Endothelial cell of umbilical vein (primary cell): ENCODE measurements around the gene RRP15.

ENCODE experiments used
- CTCF ChIP-seq, 2 donors: IDR thresholded peaks; 1 replicate in 1 of 2; 2 replicates in 1 of 2; pipeline ENCODE4 v1.5.1; 2011; ENCODE audit warnings: low read length in 2 of 2, mild to moderate bottlenecking in 2 of 2, moderate library complexity in 2 of 2, control low read depth in 1 of 2, inconsistent platforms in 1 of 2, low read depth in 1 of 2; ENCODE audit not compliant: insufficient read depth in 1 of 2; ENCODE audit errors: extremely low read depth in 1 of 2
- EZH2 ChIP-seq: IDR thresholded peaks from 2 replicates; pipeline ENCODE4 v1.6.1; 2012; ENCODE audit warnings: borderline replicate concordance, low read depth, mild to moderate bottlenecking, moderate library complexity, low read length, inconsistent platforms; ENCODE audit not compliant: severe bottlenecking
- FOS ChIP-seq: IDR thresholded peaks from 2 replicates; pipeline ENCODE4 v1.6.1; 2011; ENCODE audit warnings: mild to moderate bottlenecking, low read length, moderate library complexity, borderline replicate concordance; ENCODE audit not compliant: insufficient read depth
- GATA2 ChIP-seq: IDR thresholded peaks from 2 replicates; pipeline ENCODE4 v1.7.0; 2011; ENCODE audit warnings: low read depth, mild to moderate bottlenecking, moderate library complexity, mixed read lengths, low read length; ENCODE audit not compliant: insufficient read length, insufficient read depth
- MYC ChIP-seq: IDR thresholded peaks from one replicate; pipeline ENCODE4 v1.6.1; 2011; ENCODE audit warnings: mild to moderate bottlenecking, low read depth, low read length
- POLR2A ChIP-seq: IDR thresholded peaks from 2 replicates; pipeline ENCODE4 v1.6.1; 2012; ENCODE audit warnings: low read depth, mild to moderate bottlenecking, control low read depth, low read length
- POLR2AphosphoS5 ChIP-seq: IDR thresholded peaks from 2 replicates; pipeline ENCODE4 v1.6.1; 2012; ENCODE audit warnings: low read depth, mild to moderate bottlenecking, control low read depth, low read length, moderate library complexity; ENCODE audit not compliant: insufficient read depth

GRCh38 chr1:218382261-218382660 is 97.2 kb downstream of the RRP15 start:
- no peak for TF ChIP-seq POLR2A
- TF ChIP-seq CTCF (IDR thresholded peaks at IDR 0.05; ENCODE audit: extremely low read depth in 1 of 2, insufficient read depth in 1 of 2, low read depth in 1 of 2, low read length in 2 of 2), result no peak
- no peak for TF ChIP-seq EZH2
- TF ChIP-seq POLR2AphosphoS5, result no peak
- TF ChIP-seq MYC, result no peak
- no peak for TF ChIP-seq FOS
- no peak for TF ChIP-seq GATA2
